GM18867 (cell line): ENCODE measurements around the gene COG7.
"Not testable (repeated sequence)": the region's sequence is repeated elsewhere in the genome, so short reads cannot be mapped to it uniquely, and the experiment has no call there.

Experiments
- ATAC-seq: cut with Tn5 transposase; IDR thresholded peaks from one replicate; pipeline ENCODE4 v1.9.1; 2021; ENCODE audit warnings: mild to moderate bottlenecking, moderate library complexity; ENCODE audit not compliant: unreplicated experiment

The COG7 gene

GRCh38 chr16:23476289-23476688, 23.3 kb upstream of the COG7 start:
- ATAC-seq = no peak

GRCh38 chr16:23469814-23470213, 16.8 kb upstream of the COG7 start:
- ATAC-seq = no peak

DNA sequence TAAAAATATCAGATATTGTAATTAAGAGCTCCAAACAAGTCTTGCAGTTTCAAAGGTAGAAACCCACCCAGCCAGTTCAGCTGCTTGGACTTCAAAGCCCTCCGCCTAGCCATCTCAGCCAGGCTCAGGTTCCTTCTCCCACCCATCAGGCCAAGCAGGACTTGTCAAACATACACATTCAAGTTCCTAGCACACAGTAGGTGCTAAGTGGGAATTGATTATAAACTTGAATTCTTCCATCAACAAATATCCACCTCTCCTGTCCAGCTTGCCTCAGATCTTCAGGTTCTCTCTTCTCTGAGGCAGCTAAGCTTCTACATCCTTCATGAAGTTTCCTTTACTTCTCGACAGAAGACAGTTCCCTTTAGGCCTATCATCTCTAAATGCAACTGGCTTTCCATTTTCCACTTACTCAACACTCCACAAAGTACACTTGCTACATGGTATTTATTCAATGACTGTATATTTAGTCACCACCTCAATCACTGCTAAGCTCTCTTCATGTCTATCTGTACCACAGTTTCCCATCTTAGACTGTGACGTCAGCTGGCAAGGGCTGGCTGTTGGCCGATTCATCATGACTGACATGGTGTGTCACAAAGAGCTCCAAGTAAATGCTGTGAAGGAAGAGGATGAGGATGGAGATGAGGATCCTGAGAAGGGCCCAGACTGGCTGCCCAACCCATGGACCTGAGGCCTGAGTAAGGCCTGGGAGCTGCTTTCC, 13.3 kb upstream of the COG7 start:
- ATAC-seq = no peak

DNA sequence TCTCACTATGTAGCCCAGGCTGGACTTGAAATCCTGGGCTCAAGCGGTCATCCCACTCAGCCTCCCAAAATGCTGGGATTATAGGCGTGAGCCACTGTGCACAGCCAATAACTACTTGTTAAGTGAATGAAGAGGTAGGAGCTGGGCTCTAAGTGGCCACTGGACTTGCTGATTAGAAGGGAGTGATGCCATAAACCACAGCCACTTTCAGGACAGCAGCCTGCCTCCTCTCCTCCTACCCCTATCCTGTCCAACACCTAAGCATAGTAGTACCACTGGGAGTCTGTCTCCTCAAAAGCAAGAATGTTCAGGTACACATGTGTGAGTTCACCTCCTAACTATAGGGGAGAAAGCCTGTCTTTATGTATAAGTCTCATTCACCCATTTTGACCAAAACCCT, 12.2 kb upstream of the COG7 start:
- no peak for ATAC-seq

- no peak for ATAC-seq
Observed at GRCh38 chr16:23464196-23464595, 11.2 kb upstream of the COG7 start.

- not testable (repeated sequence) for ATAC-seq
Observed at GRCh38 chr16:23462994-23463393, 10.0 kb upstream of the COG7 start.

GRCh38 chr16:23453338-23454052, 506 bp upstream of the COG7 start:
- ATAC-seq = no peak

GRCh38 chr16:23452221-23452571, 793 bp downstream of the COG7 start:
- no peak for ATAC-seq

DNA sequence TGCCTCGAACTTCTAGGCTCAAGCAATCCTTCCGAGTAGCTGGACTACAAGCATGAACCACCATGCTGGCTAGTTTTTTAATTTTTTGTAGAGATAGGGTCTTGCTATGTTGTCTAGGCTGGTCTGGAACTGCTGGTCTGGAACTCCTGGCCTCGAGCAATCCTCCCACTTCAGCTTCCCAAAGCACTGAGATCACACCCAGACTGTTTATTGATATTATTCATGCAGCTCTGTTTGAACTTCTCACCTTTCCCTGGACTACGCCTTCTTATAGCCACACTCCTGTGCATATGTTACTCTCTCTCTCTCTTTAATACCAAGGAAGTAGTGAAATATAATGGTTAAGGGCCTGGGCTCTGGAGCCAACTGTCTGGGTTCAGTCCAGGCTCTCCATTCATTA, 4.6 kb downstream of the COG7 start:
- no peak for ATAC-seq

GRCh38 chr16:23437542-23437941, 15.4 kb downstream of the COG7 start:
- ATAC-seq = not testable (repeated sequence)

- ATAC-seq = no peak
Observed at GRCh38 chr16:23436951-23437350, 16.0 kb downstream of the COG7 start.

DNA sequence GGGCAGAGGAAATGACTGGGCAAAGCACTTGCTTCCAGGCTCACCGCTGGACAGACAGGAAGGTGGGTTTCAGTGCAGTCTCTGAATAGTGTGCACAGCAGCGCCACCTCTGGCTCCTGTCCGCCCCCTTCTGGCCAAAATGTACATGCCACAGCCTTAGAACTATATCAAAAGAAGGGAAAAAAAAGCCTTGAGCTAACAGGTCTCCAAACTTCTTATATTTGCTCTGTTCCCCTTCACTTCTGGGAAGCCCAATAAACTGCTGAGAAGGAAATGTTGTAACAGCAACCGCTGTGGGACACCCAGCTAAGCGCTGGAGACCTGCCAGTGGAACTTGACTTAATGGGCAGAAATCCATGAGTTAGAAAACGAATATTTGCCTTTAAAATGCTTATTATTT, 17.5 kb downstream of the COG7 start:
- ATAC-seq = no peak

DNA sequence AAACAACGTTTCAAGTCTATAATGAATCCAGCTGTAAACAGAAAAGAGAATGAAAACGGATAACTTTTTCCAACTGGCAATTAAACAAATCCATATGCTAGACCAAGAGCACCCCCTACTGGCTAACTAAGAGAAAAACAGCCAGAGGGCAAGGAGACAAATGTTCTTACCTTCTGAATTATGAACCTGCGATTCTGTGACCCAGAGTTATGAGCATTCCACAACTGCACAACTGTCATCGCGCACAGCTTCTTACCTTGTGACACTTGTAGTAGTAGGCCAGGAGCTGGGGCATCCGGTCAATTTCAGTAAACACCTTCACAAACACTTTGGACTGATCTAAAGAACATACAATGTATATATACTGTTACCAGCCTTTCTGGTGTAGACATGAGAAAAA, 18.6 kb downstream of the COG7 start:
- ATAC-seq = no peak

- ATAC-seq = no peak
Observed at GRCh38 chr16:23433261-23433920, 19.6 kb downstream of the COG7 start.

DNA sequence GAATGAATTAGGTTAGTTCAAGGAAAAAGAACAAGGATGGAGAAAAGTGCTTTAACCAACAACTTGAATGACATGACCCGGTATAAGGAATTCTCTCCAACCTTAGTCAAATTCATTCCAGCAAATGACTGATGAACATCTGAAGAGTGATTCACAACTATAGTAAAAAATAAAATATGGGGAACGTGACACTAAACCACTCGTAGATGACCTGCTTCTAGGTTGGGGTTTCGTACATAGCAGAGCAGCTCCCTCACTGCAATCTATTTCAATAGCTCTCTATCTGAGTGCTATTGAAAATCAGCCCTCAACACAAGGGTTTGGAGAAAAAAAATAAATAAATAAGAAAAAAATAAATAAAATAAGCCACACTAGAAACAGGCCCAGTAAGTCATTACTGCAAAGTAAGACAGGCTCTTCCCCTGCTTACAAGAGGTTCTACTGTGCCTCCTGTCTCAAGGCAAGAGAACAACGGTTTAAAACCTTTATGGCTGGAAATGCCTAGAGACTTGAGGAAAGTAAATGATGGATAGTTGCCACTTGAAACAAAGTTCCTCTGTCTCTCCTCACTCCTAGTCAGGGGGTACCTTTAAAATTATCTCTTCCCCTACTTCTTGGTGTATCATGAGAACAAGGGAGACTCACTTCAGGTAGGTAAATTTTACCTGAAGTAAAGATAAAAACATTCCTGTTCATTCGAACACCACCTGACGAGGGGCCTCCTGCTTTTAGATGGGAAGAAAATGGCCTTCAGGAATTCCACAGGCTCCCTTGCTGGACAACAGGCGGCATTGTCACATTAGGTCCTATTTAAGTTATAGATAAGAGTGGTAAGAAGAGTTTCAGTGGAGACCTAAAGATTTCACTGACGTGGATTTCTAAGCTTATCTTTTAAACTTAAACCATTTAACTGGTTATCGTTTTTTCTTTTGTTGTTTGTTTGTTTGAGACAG, 20.5 kb downstream of the COG7 start:
- no peak for ATAC-seq

DNA sequence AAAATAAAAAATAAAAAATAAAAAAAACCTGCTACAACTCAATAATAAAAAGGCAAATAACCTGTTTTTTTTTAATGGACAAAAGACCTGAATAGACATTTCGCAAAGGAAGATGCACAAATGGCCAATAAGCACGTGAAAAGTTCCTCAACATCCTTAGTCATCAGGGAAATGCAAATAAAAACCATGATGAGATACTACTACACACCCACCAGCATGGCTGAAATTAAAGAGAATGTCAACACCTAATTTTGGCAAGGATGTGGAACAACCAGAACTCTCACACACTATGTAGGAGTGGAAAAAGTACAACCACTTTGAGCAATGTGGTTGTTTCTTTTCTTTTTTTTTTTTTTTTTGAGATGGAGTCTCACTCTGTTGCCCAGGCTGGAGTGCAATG, 24.6 kb downstream of the COG7 start:
- ATAC-seq = no peak

DNA sequence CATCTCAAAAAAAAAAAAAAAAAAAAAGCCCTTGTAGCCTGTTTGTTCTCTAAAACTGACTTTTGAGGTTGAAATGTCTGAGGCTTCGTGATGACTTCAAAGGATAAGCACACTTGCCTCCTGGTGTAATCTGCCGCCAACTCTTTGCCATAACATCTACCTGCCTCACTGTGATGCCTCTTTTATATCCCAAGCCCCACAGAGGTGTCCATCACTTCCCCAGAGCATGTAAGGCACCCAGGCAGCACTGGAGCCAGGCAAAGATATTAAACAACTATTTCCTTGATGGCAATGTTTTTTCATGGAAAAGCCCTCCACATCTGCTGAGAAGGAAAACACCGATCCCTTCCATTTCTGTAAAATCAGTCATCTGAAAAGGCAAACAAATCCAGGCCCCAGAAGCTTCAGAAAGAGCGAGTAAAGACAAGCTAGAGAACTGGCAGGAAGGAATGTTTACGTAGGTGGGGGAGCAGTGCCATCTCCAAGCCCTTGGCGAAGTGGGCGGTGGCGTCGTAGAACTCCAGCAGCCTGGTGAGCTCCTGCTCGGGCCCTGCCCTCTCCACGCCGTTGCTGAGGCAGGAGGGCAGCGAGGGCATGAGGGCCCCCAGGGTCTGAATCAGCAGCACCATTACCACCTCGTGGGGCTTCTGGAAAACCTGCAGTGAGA, 28.6 kb downstream of the COG7 start:
- no peak for ATAC-seq

GRCh38 chr16:23423496-23424049, 29.4 kb downstream of the COG7 start:
- ATAC-seq = no peak

DNA sequence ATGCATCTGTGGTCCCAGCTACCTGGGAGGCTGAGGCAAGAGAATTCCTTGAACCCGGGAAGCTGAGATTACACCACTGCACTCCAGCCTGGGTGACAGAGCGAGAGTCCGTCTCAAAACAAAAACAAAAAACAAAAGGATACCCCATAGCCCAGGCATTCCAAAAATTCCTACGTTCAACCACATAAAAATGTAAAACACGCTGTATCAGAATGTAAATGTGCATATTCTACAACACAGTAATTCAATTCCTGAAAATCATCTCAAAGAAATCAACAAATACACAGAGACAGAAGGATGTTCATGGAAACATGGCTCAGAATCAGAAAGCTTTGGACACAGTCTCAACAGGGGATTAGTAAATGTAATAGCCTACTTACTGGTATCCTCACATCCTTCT, 33.0 kb downstream of the COG7 start:
- no peak for ATAC-seq

DNA sequence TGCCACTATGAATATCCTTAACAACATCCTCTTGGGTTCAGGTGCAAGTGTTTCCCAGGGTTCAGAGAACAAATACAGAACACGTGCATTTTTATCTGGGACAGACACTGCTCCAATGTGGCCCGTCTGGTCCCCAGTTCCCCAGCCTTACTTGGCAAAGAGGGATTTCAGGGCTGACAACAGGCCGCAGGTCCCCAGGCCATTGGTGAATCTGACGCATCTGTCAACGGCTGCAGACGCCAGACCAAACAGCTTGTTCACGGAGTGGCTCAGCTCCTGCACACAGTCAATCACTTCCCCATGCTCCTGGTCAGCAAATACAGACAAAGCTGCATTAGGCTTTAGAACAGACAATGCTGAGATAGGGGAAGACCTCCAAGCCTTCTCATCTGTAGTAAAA, 36.2 kb downstream of the COG7 start:
- ATAC-seq = no peak
